MG63 (cell line): Measurements from ENCODE around the gene ZNF74. TPM values are rescaled to one million over a fixed set of nuclear protein-coding genes. Genes with fewer than 3 reads are reported as not detected.
"Not testable (repeated sequence)": the region's sequence is repeated elsewhere in the genome, so short reads cannot be mapped to it uniquely, and the experiment has no call there.

Experiments
- DNase-seq: peaks from one replicate; pipeline ENCODE4 v3.0.0-alpha.2; 2020
- H3K27me3 ChIP-seq: fragments of 250-450 bp; sonication (Bioruptor Pico); 2 replicates; pipeline ENCODE4 v1.5.1; 2020; ENCODE audit warnings: mild to moderate bottlenecking, moderate library complexity
- H3K36me3 ChIP-seq: fragments of 250-450 bp; sonication (Bioruptor Pico); 2 replicates; pipeline ENCODE4 v1.5.1; 2020; ENCODE audit warnings: mild to moderate bottlenecking, moderate library complexity
- H3K4me3 ChIP-seq: fragments of 250-450 bp; sonication (Bioruptor Pico); 2 replicates; pipeline ENCODE4 v1.5.1; 2020; ENCODE audit warnings: mild to moderate bottlenecking, moderate library complexity
- H3K9me3 ChIP-seq: fragments of 250-450 bp; sonication (Bioruptor Pico); 2 replicates; pipeline ENCODE4 v1.5.1; 2020; ENCODE audit warnings: mild to moderate bottlenecking, moderate library complexity
- total RNA-seq: library from RNA; depleted of rRNA; stranded (reverse); fragments of >200 nt; shearing (Covaris generic); gene quantifications from 2 replicates; pipeline ENCODE4 v1.2.3, GENCODE V29; 2014; ENCODE audit warnings: low replicate concordance

The ZNF74 gene
- total RNA-seq, 1 experiment from 2014 or later: 7.0 TPM

DNA sequence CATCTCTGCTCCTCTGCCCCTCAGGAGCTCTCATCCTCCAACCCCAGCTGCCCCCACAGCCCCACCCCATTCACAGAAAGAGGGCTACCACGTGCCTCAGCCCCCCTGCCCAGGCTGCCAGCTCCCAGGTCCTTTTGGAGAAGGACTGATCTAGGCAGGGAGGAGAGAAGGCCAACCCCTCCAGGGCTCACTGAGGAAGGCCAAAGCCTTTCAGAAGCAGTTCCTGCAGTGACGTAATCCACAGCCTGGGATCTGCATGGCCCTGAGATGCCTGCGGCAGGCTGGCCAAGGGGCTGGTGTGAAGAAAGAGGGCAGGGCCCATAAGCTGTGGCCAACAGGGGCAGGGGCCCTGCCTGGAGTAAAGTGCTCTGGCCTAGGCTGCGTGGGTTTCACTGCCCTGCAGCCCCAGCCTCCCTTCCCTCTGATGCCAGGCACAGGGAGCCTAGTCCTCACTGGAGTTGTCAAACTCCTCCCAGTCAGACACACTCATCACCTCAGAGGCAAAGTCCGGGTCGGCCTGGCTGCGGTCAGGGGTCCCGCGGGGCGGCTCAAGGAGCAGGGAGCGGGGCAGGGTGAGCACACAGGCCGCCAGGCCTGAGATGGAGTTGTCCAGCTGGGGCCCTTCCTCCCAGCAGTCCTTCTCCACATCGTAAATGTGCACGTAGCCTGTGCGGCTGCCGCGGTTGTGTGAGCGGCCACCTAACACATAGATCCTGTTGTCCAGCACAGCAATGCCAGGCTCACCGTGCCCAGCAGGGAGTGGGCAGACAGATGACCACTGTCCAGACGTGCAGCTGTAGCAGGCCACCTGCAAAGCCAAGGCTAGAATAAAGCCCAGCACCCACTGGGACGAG lies 47.9 kb downstream of the ZNF74 start:
- no peak for DNase-seq
- Histone ChIP-seq H3K4me3 (no peak overlapping the region), H3K36me3 (no peaks in the 10 kb centered on the region; the same call in 1 of the 2 replicates), H3K27me3 (no peaks in the 10 kb centered on the region), H3K9me3 (no peaks in the 10 kb centered on the region)

DNA sequence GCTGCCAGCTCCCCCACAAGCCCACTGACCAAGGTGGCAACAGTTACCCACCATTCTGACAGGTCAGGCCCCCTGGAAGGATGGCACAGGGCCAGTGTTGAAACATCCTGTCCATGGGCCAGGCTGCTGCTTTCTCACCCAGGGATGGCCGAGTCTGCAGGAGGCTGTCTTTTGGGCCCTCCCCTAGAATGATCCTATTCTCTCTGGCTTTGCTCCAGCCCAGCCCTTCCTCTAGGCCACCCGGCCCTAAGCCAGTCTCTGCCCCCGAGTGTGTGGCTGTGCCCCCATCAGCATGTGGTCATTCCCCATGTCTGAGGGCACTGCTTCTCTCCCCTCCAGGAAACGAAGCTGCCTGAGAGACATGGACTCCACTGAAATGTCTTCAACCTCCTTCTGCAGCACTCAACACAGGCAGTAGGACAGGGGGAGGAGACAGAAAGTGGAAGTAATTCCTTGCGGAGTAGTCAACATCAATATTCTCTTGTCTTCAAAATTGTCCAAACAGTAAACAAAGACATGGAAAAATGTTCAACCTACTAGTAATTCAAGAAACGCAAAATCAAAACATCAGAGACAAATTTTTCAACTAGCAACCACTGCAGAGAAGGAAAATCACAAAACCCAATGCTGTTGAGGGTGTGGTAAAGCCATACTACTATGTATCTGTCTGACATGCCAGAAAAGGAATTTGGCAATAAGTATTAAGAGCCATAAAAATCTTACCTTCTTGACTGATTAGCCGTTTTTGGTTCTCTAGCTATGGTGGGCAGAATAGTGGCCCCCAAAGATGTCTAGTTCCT lies 48.7 kb downstream of the ZNF74 start:
- H3K9me3 ChIP-seq: no peaks in the 10 kb centered on the region
- H3K27me3 ChIP-seq: no peaks in the 10 kb centered on the region
- H3K36me3 ChIP-seq: no peaks in the 10 kb centered on the region; the same call in 1 of the 2 replicates
- H3K4me3 ChIP-seq: no peak overlapping the region
- DNase-seq: no peak

DNA sequence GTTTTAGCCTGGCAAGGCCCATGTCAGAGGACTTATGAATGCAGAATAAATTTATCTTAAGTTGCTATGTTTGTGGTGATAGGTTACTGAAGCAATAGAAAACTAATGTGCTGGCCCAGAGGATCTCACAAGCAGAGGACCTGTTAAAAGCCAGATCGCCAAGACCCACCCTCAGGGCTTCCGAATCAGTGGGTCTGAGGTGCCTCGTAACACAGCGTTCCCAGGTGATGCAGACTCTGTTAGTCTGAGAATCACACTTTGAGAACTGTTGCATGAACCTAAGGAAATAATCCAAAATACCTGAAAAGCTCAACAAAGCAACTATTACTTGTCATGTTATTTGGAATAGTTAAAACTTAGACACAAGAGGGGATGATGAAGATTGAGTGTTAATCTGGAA lies 50.4 kb downstream of the ZNF74 start:
- no peak for DNase-seq
- Histone ChIP-seq H3K9me3 (no peaks in the 10 kb centered on the region), H3K4me3 (no peak overlapping the region), H3K36me3 (no peaks in the 10 kb centered on the region; the same call in 1 of the 2 replicates), H3K27me3 (no peaks in the 10 kb centered on the region)

DNA sequence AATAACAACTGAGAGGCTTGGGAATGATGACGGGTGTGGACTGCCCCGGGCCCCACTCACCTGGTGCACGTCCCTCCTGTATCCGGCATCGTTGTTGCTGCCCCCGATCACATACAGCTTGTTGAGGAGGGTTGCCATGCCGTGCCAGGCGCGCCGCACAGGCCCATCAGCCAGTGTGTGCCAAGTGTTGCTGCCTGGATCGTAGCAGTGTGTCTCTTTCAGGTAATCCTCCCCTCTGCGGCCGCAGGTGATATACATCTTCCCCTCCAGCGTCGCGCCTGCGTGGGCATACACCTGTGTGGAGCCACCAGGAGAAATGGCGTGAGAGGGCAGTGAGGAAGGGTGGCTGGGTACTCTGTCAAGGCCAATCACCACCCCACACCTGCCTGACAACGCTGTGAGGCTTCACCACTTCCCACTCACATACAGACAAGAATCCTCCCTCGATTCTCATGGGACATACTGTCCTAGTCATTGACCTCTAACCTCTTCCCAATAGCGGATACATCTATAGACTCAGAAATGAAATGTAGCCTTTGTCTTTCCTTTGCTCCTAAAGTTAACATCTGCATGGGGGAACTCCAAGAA lies 52.5 kb downstream of the ZNF74 start:
- Histone ChIP-seq H3K36me3 (no peaks in the 10 kb centered on the region; the same call in 1 of the 2 replicates), H3K27me3 (no peaks in the 10 kb centered on the region), H3K9me3 (no peaks in the 10 kb centered on the region), H3K4me3 (no peak overlapping the region)
- no peak for DNase-seq

DNA sequence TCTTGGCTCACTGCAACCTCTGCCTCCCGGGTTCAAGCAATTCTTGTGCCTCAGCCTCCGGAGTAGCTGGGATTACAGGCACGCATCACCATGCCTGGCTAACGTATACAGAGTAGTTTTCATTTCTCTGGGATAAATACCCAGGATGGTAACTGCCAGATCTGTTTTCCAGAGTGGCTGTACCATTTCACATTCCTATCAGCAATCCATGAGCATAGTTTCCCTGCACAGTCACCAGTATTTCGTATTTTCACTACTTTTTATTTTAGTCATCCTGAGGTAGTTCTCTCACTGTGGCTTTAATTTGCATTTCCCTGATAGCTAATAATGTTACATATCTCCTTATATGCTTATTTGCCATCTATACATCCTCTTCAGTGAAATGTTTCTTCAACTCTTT lies 54.7 kb downstream of the ZNF74 start:
- DNase-seq: no peak
- Histone ChIP-seq H3K27me3 (no peaks in the 10 kb centered on the region), H3K9me3 (no peaks in the 10 kb centered on the region), H3K36me3 (no peaks in the 10 kb centered on the region), H3K4me3 (no peak overlapping the region)

DNA sequence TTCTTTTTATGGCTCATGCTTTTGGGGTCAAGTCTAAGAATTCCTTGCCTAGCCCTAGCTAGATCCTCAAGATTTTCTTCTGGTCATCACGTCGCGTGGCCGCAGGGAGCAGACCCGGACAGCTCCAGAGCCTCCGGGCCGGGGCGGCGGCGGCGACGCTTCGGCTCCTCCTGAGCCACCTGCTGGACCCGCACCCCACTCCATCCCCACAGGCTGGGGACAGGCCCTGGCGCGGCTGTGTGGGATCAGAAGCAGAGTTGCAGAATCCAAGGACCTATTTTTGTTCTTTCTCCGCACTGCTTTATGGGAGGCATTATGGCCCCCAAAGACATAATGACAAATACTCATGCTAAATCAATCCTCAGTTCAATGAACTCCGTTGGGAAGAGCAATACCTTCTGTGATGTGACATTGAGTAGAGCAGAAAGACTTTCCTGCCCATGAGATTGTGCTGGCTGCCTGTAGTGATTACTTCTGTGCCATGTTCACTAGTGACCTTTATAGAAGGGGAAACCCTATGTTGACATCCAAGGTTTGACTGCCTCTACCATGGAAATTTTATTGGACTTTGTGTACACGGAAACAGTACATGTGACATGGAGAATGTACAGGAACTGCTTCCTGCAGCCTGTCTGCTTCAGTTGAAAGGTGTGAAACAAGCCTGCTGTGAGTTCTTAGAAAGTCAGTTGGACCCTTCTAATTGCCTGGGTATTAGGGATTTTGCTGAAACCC lies 56.0 kb downstream of the ZNF74 start:
- no peaks in the 10 kb centered on the region for H3K9me3 ChIP-seq

DNA sequence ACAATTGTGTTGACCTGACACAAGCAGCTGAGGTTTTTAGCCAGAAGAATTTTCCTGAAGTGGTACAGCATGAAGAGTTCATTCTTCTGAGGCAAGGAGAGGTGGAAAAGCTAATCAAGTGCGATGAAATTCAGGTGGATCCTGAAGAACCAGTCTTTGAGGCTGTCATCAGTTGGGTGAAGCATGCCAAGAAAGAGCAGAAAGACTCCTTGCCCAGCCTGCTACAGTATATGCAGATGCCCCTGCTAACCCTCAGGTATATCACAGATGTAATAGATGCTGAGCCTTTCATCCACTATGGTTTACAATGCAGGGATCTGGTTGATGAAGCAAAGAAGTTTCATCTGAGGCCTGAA lies 56.6 kb downstream of the ZNF74 start:
- Histone ChIP-seq H3K36me3 (peaks cover under 1% of the 10 kb centered on the region), H3K4me3 (no peak overlapping the region), H3K27me3 (no peaks in the 10 kb centered on the region), H3K9me3 (no peaks in the 10 kb centered on the region)
- DNase-seq: no peak

More for the DNA sequence above, 56.0 kb downstream of the ZNF74 start:
- DNase-seq: no peak
- Histone ChIP-seq H3K27me3 (no peaks in the 10 kb centered on the region), H3K36me3 (no peaks in the 10 kb centered on the region), H3K4me3 (no peak overlapping the region)

DNA sequence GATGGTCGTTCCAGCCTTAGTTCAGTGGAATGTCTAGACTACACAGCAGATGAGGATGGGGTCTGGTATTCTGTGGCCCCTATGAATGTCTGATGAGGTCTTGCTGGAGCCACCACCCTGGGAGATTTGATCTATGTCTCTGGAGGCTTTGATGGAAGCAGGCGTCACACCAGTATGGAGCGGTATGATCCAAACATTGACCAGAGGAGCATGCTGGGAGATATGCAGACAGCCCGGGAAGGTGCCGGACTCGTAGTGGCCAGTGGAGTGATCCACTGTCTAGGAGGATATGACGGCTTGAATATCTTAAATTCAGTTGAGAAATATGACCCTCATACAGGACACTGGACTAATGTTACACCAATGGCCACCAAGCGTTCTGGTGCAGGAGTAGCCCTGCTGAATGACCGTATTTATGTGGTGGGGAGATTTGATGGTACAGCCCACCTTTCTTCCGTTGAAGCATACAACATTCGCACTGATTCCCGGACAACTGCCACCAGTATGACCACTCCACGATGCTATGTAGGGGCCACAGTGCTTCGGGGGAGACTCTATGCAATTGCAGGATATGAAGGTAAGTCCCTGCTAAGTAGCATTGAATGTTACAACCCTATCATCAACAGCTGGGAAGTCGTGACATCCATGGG lies 57.3 kb downstream of the ZNF74 start:
- H3K27me3 ChIP-seq, DNase-seq, H3K9me3 ChIP-seq, H3K36me3 ChIP-seq, H3K4me3 ChIP-seq: not testable (repeated sequence)

DNA sequence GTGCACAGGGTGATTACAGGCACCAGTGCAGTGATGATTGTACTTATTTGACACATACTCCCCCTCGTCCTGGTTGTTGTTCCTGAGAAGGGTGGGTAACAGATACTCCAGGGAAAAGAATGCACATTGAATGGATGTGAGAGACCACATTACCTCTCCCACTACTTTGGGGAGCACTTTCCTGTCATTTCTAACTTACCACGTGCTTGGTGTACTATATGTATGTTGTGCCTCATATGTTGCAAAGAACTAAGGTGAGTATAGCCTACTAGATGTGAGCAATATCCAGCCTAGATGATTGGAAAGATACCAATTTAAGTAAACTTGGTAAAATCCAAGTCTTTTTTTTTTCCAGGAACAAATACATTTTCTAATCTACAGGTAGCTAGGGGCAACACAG lies 58.0 kb downstream of the ZNF74 start:
- Histone ChIP-seq H3K9me3 (no peaks in the 10 kb centered on the region), H3K4me3 (no peak overlapping the region), H3K27me3 (no peaks in the 10 kb centered on the region), H3K36me3 (peaks cover 9% of the 10 kb centered on the region)
- DNase-seq: no peak

DNA sequence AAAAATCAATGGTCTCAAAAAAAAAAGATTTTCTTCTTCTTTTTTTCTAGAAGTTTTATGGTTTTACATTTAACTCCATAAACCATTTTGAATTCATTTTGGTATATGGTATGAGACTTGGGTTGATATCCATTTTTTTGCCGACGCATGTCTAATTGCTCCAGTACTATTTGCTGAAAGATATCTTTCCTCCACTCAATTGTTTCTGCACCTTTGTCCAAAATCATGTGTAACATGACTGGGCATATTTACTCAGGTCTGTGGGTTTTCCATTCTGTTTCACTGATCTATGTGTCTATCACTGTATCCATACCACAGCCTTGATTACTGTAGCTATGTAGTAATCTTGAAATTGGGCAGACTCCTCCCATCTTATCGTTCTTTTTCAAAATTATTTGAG lies 59.3 kb downstream of the ZNF74 start:
- H3K4me3 ChIP-seq: no peak overlapping the region
- no peaks in the 10 kb centered on the region for H3K27me3 ChIP-seq
- peaks cover 10% of the 10 kb centered on the region for H3K36me3 ChIP-seq
- no peak for DNase-seq
- H3K9me3 ChIP-seq: no peaks in the 10 kb centered on the region

DNA sequence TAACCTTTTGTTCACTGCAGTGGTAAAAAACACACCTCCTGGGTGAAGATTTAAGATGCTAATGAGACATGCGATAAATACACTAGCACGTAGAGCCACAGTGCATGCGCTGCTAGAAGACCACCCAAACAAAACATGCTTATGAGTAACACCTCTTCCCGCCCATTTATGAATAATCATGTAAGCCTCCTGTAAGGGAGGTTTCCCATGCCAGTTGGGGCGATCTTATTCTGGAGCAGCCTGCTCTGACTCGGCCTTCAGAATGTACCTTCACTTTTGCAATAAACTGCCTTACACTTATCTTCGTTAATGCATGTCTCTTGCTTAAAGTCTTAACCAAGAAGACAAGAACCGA lies 61.7 kb downstream of the ZNF74 start:
- H3K9me3 ChIP-seq: no peaks in the 10 kb centered on the region
- H3K4me3 ChIP-seq: no peak overlapping the region
- H3K27me3 ChIP-seq: no peaks in the 10 kb centered on the region
- DNase-seq: no peak
- H3K36me3 ChIP-seq: peaks cover 11% of the 10 kb centered on the region

DNA sequence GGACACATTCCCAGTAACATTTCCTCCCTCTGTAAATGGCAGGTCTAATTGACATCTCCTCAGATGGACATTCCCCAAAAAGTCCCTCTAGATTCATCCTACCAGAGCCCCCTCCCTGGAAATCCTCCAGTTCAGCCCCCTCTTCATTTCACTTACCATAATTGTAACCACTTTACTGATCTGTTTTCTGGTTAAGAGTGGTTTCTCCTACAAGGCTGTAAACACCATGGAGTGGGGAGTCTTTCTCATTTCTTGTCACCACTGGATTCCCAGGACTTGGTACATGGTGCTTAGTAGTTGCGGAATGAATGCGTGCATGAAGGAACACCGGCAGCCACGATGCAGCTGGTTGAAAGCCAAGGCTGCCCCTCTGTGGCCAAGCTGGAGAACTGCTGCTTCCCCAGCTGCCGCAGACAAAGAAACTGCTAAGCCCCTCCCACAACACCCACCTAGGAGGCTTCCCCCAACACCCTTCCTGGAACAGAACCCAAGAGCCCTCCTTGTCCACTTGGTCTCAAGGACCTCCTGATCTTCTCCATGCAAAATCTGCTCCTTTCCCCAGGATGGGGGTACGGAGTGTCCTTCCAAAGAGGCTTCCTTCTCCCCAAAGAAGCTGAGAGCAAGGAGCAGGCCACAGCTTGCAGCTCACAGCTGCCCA lies 62.2 kb downstream of the ZNF74 start:
- Histone ChIP-seq H3K36me3 (peaks cover 15% of the 10 kb centered on the region), H3K4me3 (no peak overlapping the region)
- DNase-seq: peak; percentile 71

DNA sequence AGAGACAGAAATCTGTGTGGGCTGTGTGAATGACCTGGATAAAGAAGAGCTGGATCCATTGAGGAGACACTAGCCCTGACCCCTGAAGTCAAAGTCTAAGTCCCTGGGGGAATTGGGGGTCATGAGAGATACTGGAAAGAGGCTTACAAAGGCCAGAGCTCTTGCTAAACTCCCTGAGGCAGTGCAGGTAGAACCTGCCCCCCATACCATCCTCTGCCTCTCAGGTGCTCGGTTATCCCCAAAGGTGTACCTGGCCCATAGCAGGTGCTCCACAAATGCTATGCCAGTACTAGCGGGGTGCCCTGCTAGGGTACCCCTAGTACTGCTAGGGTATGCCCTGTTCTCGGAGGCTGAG lies 62.7 kb downstream of the ZNF74 start:
- Histone ChIP-seq H3K4me3 (no peak overlapping the region), H3K27me3 (no peaks in the 10 kb centered on the region), H3K36me3 (peaks cover 15% of the 10 kb centered on the region), H3K9me3 (no peaks in the 10 kb centered on the region)
- DNase-seq: no peak

More for the DNA sequence above, 62.2 kb downstream of the ZNF74 start:
- no peaks in the 10 kb centered on the region for H3K9me3 ChIP-seq
- H3K27me3 ChIP-seq: no peaks in the 10 kb centered on the region

DNA sequence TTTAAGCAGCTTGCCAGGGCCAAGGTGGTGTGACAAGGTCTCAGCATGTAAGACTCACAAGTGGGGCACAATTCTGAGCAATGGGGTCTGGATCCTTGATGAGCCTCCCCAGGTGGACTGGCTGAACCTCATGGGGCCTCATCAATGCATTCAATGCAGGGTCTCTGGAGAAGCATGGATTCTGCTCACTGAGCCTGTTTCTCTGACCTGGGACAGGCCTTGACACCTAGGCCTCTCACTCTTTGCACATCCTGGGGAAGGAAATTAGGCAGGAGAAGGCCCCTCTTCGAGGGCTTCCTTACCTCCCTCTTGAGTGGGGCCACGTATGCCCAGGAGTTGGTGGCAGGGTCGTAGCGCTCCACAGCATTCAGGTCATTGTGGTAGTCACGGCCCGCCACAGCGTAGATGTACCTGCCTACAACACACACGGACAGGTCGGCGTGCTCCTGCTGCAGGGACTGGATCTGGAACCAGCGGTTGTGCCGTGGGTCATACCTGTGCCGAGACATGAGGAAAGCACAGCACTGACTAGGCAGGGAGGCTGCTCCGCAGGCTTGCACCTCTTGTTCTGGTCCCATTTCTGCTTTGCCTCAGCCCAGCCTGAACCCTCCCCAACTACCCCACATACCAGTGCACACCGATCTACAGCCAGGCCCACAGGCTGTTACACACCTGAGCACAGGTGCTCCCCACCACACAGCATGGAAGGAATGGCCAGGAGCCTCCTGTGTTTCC lies 63.7 kb downstream of the ZNF74 start:
- Histone ChIP-seq H3K9me3 (no peaks in the 10 kb centered on the region), H3K4me3 (no peak overlapping the region), H3K27me3 (no peaks in the 10 kb centered on the region), H3K36me3 (peaks cover 15% of the 10 kb centered on the region)
- no peak for DNase-seq
